ENCODE data around the gene SULT6B1.

SULT6B1 gene

DNA sequence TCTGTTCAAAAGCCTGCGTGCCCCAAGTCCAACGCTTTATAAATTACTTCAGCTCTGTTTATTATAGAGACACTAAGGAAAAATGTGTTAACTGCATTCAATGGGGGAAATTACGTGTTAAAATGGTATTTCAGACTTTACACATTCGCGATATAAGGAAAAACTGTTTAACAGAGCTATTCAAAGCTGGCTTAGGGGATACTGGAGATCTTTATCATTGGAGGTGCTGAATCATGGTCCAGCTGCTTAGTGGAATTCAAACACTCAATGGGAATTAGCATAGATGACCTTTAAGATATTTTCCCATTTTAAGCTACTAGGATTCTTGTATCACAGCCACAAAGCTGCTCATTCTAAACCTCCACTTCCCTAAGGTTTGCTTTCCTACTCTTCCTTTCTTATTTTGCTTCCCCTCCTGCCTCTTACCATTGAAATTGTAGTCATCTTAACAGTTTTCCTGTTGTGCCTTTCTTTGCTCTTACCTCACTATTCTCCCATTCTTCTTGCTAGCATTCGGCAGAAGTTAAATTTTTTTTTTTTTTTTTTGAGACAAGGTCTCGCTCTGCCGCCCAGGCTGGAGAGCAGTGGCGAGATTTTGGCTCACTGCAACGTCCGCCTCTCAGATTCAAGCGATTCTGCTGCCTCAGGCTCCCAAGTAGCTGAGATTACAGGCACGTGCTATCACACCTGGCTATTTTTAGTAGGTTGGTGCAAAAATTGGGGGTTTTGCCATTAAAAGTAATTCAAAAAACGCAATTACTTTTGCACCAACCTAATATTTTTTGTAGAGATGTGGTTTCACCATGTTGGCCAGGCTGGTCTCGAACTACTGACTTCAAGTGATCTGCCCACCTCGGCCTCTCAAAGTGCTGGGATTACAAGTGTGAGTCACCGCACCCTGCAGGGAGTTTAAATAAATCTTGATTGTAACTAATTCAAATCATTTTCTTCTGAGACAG is 6.5 kb downstream of the SULT6B1 start:
- peak; percentile 8 for DNase-seq (ENCODE audit: low read depth, low spot score)
- no peak overlapping the region for H3K4me3 ChIP-seq (ENCODE audit: low read depth, low read length)
- TF ChIP-seq, protein P1, sequence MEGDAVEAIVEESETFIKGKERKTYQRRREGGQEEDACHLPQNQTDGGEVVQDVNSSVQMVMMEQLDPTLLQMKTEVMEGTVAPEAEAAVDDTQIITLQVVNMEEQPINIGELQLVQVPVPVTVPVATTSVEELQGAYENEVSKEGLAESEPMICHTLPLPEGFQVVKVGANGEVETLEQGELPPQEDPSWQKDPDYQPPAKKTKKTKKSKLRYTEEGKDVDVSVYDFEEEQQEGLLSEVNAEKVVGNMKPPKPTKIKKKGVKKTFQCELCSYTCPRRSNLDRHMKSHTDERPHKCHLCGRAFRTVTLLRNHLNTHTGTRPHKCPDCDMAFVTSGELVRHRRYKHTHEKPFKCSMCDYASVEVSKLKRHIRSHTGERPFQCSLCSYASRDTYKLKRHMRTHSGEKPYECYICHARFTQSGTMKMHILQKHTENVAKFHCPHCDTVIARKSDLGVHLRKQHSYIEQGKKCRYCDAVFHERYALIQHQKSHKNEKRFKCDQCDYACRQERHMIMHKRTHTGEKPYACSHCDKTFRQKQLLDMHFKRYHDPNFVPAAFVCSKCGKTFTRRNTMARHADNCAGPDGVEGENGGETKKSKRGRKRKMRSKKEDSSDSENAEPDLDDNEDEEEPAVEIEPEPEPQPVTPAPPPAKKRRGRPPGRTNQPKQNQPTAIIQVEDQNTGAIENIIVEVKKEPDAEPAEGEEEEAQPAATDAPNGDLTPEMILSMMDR (IDR thresholded peaks at IDR 0.05; ENCODE audit: low read depth, low read length): no peak
- in situ Hi-C loops (cut with HindIII; ENCODE audit: low sequenced_read_pairs): no loop called here

DNA sequence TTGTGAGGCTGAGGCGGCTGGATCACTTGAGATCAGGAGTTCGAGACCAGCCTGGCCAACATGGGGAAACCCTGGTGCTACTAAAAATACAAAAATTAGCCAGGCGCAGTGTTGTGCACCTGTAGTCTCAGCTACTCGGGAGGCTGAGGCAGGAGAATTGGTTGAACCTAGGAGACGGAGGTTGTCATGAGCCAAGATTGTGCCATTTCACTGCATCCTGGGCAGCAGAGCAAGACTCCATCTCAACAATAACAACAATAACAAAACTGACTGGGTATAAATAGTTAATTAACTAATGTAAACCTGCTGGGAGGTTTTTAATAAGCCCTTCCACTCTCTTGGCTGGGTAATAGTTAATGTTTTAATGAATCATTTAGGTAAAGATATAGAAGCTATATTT is 7.8 kb downstream of the SULT6B1 start:
- H3K4me3 ChIP-seq (ENCODE audit: low read depth, low read length): no peak overlapping the region
- TF ChIP-seq, protein P1 (IDR thresholded peaks at IDR 0.05; ENCODE audit: low read depth, low read length): no peak
- no peak for DNase-seq (ENCODE audit: low read depth, low spot score)
- in situ Hi-C loops (cut with HindIII; ENCODE audit: low sequenced_read_pairs): no loop called here

DNA sequence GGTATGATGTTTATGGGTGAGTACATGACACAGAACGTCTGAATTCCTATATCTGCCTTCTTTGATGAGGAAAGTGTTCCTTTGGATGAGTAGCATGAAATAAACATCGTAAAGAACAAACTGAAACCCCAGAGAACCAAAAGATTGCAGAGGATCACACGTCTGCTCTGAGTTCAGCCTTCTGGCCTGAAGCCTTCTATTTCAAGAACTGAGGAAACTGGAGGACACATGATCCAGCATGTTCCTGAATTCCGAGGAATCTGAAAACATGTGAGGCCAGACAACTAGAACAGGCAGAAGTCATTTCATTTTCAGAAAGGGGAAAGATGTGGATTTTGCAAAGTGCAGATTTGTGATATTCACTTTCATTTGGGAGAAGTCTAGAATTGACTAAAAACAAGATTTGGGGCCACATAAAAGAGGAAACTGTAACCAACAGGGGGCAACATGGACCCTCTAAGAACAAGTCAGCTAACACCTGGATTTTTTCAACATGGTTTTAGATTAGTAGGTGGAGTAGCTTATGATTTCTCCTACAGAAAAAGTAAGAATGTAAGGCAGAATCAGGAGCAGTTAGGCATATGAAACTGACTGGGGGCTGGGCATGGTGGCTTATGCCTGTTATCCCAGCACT is 8.3 kb downstream of the SULT6B1 start:
- TF ChIP-seq, protein P1 (IDR thresholded peaks at IDR 0.05; ENCODE audit: low read depth, low read length): no peak
- H3K4me3 ChIP-seq (ENCODE audit: low read depth, low read length): no peak overlapping the region
- in situ Hi-C loops (cut with HindIII; ENCODE audit: low sequenced_read_pairs): no loop called here
- no peak for DNase-seq (ENCODE audit: low read depth, low spot score)

DNA sequence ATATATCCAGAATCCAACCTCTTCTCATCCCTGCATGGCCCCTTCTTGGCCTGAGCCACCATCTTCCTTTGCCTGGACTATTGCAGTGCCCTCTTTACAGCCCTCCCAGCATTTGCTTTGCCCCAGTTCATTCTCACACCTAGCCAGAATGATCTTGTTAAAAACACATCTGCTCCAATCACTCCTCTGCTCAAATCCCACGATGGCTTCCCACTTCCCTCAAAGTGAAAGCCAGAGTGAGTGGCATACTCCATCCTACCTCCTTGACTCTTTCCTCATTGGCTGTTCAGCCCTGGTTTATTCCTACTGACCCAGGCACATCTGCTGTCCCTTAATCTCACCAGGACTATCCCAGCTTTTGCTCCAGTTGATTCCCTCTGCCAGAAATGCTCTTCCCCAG is 14.7 kb downstream of the SULT6B1 start:
- in situ Hi-C loops (cut with HindIII; ENCODE audit: low sequenced_read_pairs): no loop called here
- H3K4me3 ChIP-seq (ENCODE audit: low read depth, low read length): no peak overlapping the region
- DNase-seq (ENCODE audit: low read depth, low spot score): no peak
- TF ChIP-seq, protein P1 (IDR thresholded peaks at IDR 0.05; ENCODE audit: low read depth, low read length): no peak

DNA sequence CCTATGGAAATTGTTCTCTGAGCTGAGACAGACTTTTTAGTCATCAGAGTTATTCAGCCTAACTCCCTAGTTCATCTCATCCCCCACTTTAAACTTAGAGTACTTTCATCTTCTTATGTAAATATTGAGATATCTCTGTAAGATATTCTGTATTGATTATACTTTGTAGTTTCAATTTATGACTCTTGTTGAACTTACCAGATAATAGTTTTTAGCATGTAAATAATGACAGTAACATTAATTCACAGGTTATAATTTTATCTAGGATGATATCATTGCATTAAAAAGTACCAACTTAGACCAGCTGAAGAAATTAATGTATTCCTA is 16.9 kb downstream of the SULT6B1 start:
- TF ChIP-seq, protein P1 (IDR thresholded peaks at IDR 0.05; ENCODE audit: low read depth, low read length): no peak
- H3K4me3 ChIP-seq (ENCODE audit: low read depth, low read length): no peak overlapping the region
- in situ Hi-C loops (cut with HindIII; ENCODE audit: low sequenced_read_pairs): no loop called here
- no peak for DNase-seq (ENCODE audit: low read depth, low spot score)

GRCh38 chr2:37168217-37168981 is 20.1 kb downstream of the SULT6B1 start:
- peak; percentile 59 for DNase-seq (ENCODE audit: low read depth, low spot score)
- TF ChIP-seq, protein P1 (IDR thresholded peaks at IDR 0.05; ENCODE audit: low read depth, low read length): peak; percentile 82
- H3K4me3 ChIP-seq (ENCODE audit: low read depth, low read length): no peak overlapping the region
- in situ Hi-C loops (cut with HindIII; ENCODE audit: low sequenced_read_pairs): no loop called here

Data from astrocyte of the spinal cord (primary cell).